Skin epidermis (tissue), 12 donors: ENCODE measurements around the gene SLC35B1.
"Not testable (repeated sequence)": the region's sequence is repeated elsewhere in the genome, so short reads cannot be mapped to it uniquely, and the experiment has no call there.

Experiments used
- H3K27ac ChIP-seq, 21 experiments: fragments of 200-600 bp; sonication (generic) in 11 of 21; one replicate each; pipeline ENCODE4 v1.5.0; 2020; ENCODE audit warnings: mild to moderate bottlenecking in 3 of 21, inconsistent platforms in 2 of 21, moderate library complexity in 2 of 21
- H3K4me3 ChIP-seq, 7 experiments: fragments of 200-600 bp; sonication (generic) in 2 of 7; one replicate each; pipeline ENCODE4 v1.5.0; 2020; ENCODE audit warnings: inconsistent platforms in 2 of 7, mild to moderate bottlenecking in 2 of 7, moderate library complexity in 1 of 7

The SLC35B1 gene

GRCh38 chr17:49677933-49678847 lies 29.6 kb downstream of the SLC35B1 start, which contains the start of gene SPOP:
SPOP (minus strand) TSS chr17:49678097; CDS start chr17:49622810, 55,287 bp downstream.
- H3K27ac ChIP-seq = peak within 1 kb of the TSS; percentile 85 to 97 (median 94)
- H3K4me3 ChIP-seq = peak within 1 kb of the TSS; percentile 60 to 88 (median 71)

- H3K4me3 ChIP-seq = peak overlapping the region; percentile 60 to 88 (median 71)
These were observed 30.4 kb downstream of the SLC35B1 start for GRCh38 chr17:49677134-49677932.

GRCh38 chr17:49676276-49676868 lies 31.4 kb downstream of the SLC35B1 start:
- peak overlapping the region in 19 of 21 experiments; percentile 13 to 97 (median 94) for H3K27ac ChIP-seq

More at GRCh38 chr17:49677134-49677932, 30.4 kb downstream of the SLC35B1 start:
- peak overlapping the region; percentile 85 to 97 (median 94) for H3K27ac ChIP-seq

GRCh38 chr17:49674507-49674906 lies 33.3 kb downstream of the SLC35B1 start:
- no peak overlapping the region for H3K27ac ChIP-seq

More at GRCh38 chr17:49676276-49676868, 31.4 kb downstream of the SLC35B1 start:
- peak overlapping the region in 5 of 7 experiments; percentile 60 to 88 (median 77) for H3K4me3 ChIP-seq

DNA sequence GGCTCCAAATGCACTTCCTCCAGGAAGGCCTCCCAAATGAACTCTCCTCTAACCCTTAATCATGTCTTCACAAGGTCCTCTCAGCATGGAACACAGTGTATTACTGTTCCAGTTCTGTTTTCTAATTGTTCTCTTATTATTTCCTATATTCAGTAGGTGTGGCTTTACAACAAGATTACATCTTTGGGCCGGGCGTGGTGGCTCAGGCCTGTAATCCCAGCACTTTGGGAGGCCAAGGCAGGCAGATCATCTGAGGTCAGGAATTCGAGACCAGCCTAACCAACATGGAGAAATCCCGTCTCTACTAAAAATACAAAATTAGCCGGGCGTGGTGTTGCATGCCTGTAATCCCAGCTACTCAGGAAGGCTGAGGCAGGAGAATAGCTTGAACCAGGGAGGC lies 34.1 kb downstream of the SLC35B1 start:
- not testable (repeated sequence) for H3K4me3 ChIP-seq, H3K27ac ChIP-seq

More at GRCh38 chr17:49674507-49674906, 33.3 kb downstream of the SLC35B1 start:
- H3K4me3 ChIP-seq = no peak overlapping the region

DNA sequence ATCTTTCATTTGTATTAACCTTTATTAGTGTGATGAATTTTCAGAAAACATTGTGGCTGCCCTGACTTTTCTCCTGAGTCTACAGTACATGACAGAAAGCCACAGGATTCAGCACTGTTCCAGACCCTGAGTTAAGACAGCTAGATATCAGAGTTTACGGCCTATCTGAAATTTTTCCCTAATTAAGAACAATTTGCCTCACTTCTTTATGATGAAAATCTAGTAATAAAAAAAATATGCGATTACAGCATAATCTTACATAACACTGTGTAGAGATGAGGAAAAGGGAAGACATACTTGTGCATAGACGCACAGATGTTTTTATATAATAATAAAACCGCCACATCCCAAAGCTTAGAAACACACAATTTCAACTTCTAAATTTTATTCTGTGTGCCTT lies 37.1 kb downstream of the SLC35B1 start:
- Histone ChIP-seq H3K4me3 (no peak overlapping the region), H3K27ac (peak overlapping the region in 5 of 21 experiments; percentile 6 to 32 (median 19))

GRCh38 chr17:49670002-49670401 lies 37.8 kb downstream of the SLC35B1 start:
- Histone ChIP-seq H3K27ac (peak overlapping the region in 4 of 21 experiments; percentile 6 to 32 (median 16)), H3K4me3 (no peak overlapping the region)

- Histone ChIP-seq H3K4me3 (no peak overlapping the region), H3K27ac (peak overlapping the region in 1 of 21 experiments; percentile 1)
These were observed 39.9 kb downstream of the SLC35B1 start for GRCh38 chr17:49667854-49668253.

GRCh38 chr17:49664706-49665211 lies 43.0 kb downstream of the SLC35B1 start:
- no peak overlapping the region for H3K4me3 ChIP-seq
- peak overlapping the region in 1 of 21 experiments; percentile 11 for H3K27ac ChIP-seq

DNA sequence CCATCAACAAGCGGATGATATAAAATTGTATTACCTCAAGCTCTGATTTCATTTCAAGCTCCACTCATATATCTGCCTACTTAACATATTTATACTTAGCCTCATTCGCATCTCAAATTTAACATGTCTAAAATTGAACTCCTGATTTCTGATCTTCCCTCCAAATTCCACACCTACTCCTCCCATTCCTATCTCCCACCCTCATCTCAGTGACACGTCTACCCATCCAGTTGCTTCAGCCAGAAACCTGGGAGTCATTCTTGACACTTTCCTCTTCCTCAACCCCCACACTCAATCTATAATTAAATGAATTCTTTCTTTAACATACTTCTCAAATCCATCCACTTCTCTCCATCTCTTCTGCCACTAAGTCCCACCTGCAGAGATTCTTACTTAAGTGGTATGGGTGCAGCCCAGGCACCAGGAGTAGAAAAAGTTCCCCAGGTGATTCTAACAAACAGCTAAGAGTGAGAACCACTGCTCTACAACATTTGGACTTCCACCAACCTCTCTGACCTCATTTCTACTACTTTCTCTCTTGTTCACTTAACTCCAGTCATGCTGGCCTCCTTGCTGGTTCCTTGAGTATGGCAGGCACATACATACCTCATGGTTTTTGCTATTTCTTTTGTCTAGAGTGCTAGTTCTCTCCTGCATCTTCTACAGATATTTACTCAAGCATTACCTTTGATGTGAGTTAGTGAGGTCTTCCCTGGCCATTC lies 47.9 kb downstream of the SLC35B1 start:
- Histone ChIP-seq H3K4me3 (no peak overlapping the region), H3K27ac (no peak overlapping the region)

DNA sequence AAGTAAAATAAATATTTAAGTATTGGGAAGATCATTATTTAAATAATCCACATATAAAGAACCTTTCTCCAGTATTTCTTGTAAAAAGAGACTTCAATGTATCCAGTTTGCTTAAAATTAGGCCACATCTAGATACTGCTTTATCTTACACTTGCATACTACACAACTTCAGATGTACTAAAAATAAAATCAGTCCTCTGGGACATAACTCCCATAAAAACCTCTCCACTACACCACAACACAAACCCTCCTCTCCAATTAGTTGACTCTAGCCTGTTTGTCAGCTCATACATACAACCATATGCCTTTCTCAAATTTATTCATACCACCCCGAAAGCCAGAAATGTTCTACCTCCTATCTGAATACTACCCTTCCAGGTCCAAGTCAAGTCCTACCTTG lies 51.5 kb downstream of the SLC35B1 start:
- H3K27ac ChIP-seq = no peak overlapping the region

More for the DNA sequence above, 51.5 kb downstream of the SLC35B1 start:
- no peak overlapping the region for H3K4me3 ChIP-seq
